Mesenchymal stem cell (in vitro differentiated cells and primary cell): ENCODE results near the gene RTL1.

ENCODE experiments used
- DNase-seq: peaks from one replicate; pipeline ENCODE4 v3.0.0-alpha.2; 2013
- H2AFZ ChIP-seq: one replicate; pipeline ENCODE4 v1.6.1; 2013; ENCODE audit warnings: low read depth, mild to moderate bottlenecking, control low read depth, inconsistent platforms, low read length, moderate library complexity
- H2AK5ac ChIP-seq: 2 replicates; pipeline ENCODE4 v1.6.1; 2013; ENCODE audit warnings: low read length, moderate library complexity, mild to moderate bottlenecking, inconsistent platforms; ENCODE audit not compliant: severe bottlenecking
- H2BK120ac ChIP-seq: one replicate; pipeline ENCODE4 v1.6.1; 2013; ENCODE audit warnings: low read depth, mild to moderate bottlenecking, inconsistent platforms, low read length, moderate library complexity
- H2BK12ac ChIP-seq, 2 experiments: one replicate each; pipeline ENCODE4 v1.6.1; 2013; ENCODE audit warnings: inconsistent platforms in 2 of 2, low read length in 2 of 2, mild to moderate bottlenecking in 2 of 2, moderate library complexity in 2 of 2, control low read depth in 1 of 2
- H2BK15ac ChIP-seq: one replicate; pipeline ENCODE4 v1.6.1; 2013; ENCODE audit warnings: mild to moderate bottlenecking, low read depth, inconsistent platforms; ENCODE audit not compliant: poor library complexity, severe bottlenecking
- H2BK5ac ChIP-seq: 2 replicates; pipeline ENCODE4 v1.6.1; 2013; ENCODE audit warnings: low read depth, mild to moderate bottlenecking, low read length, control low read depth, inconsistent platforms; ENCODE audit not compliant: poor library complexity, severe bottlenecking
- H3K14ac ChIP-seq, 2 experiments: one replicate each; pipeline ENCODE4 v1.6.1; 2013; ENCODE audit warnings: inconsistent platforms in 2 of 2, low read length in 2 of 2, control low read depth in 1 of 2, mild to moderate bottlenecking in 1 of 2, moderate library complexity in 1 of 2
- H3K18ac ChIP-seq, 2 experiments: one replicate each; pipeline ENCODE4 v1.6.1; 2013; ENCODE audit warnings: inconsistent platforms in 2 of 2, low read length in 2 of 2, control low read depth in 1 of 2, low read depth in 1 of 2, mild to moderate bottlenecking in 1 of 2
- H3K23ac ChIP-seq, 2 experiments: one replicate each; pipeline ENCODE4 v1.6.1; 2013; ENCODE audit warnings: inconsistent platforms in 2 of 2, low read length in 2 of 2, mild to moderate bottlenecking in 2 of 2, moderate library complexity in 2 of 2, control low read depth in 1 of 2
- H3K27ac ChIP-seq: 2 replicates; pipeline ENCODE4 v1.5.1; 2013; ENCODE audit warnings: mild to moderate bottlenecking, moderate library complexity, low read length, control low read depth, inconsistent platforms; ENCODE audit not compliant: poor library complexity, severe bottlenecking
- H3K27me3 ChIP-seq, 2 experiments: 2 replicates each; pipeline versions ENCODE4 v1.6.1 to v1.7.0; 2013; ENCODE audit warnings: low read length in 2 of 2, mild to moderate bottlenecking in 2 of 2, moderate library complexity in 2 of 2, control low read depth in 1 of 2, inconsistent platforms in 1 of 2; ENCODE audit not compliant: control insufficient read depth in 1 of 2, insufficient read depth in 1 of 2
- H3K36me3 ChIP-seq, 2 experiments: 2 replicates each; pipeline versions ENCODE4 v1.6.1 to v1.7.0; 2013; ENCODE audit warnings: low read length in 2 of 2, control low read depth in 1 of 2, inconsistent platforms in 1 of 2, low read depth in 1 of 2, mild to moderate bottlenecking in 1 of 2; ENCODE audit not compliant: insufficient read depth in 2 of 2, control insufficient read depth in 1 of 2
- H3K4ac ChIP-seq, 2 experiments: one replicate each; pipeline ENCODE4 v1.6.1; 2013; ENCODE audit warnings: inconsistent platforms in 2 of 2, low read length in 2 of 2, mild to moderate bottlenecking in 2 of 2, moderate library complexity in 2 of 2, control low read depth in 1 of 2, low read depth in 1 of 2
- H3K4me1 ChIP-seq: 2 replicates; pipeline ENCODE4 v1.6.1; 2013; ENCODE audit warnings: low read depth, low read length, control low read depth; ENCODE audit not compliant: control insufficient read depth, insufficient read depth
- H3K4me2 ChIP-seq: 2 replicates; pipeline ENCODE4 v1.6.1; 2013; ENCODE audit warnings: low read length, mild to moderate bottlenecking, inconsistent platforms; ENCODE audit not compliant: poor library complexity, severe bottlenecking
- H3K4me3 ChIP-seq, 2 experiments: 2 replicates each; pipeline versions ENCODE4 v1.5.1 to v1.7.0; 2013; ENCODE audit warnings: low read length in 2 of 2, mild to moderate bottlenecking in 2 of 2, control low read depth in 1 of 2, low read depth in 1 of 2; ENCODE audit not compliant: insufficient read depth in 1 of 2
- H3K79me1 ChIP-seq: replicated peaks from 2 replicates; pipeline ENCODE4 v1.6.1; 2013; ENCODE audit warnings: mild to moderate bottlenecking, control low read depth, low read length, inconsistent platforms; ENCODE audit not compliant: poor library complexity, severe bottlenecking
- H3K9ac ChIP-seq: 2 replicates; pipeline ENCODE4 v1.7.0; 2013; ENCODE audit warnings: mild to moderate bottlenecking, low read length, moderate library complexity
- H3K9me3 ChIP-seq: 2 replicates; pipeline ENCODE4 v1.7.0; 2013; ENCODE audit warnings: mild to moderate bottlenecking, low read length; ENCODE audit not compliant: control insufficient read depth
- H4K8ac ChIP-seq: one replicate; pipeline ENCODE4 v1.6.1; 2013; ENCODE audit warnings: inconsistent platforms, mild to moderate bottlenecking, low read length, moderate library complexity
- H4K91ac ChIP-seq: one replicate; pipeline ENCODE4 v1.6.1; 2013; ENCODE audit warnings: mild to moderate bottlenecking, low read length, inconsistent platforms
- WGBS: methylation state at CpG from one replicate; pipeline ENCODE4 v1.1.7; 2013; ENCODE audit warnings: mixed read lengths; 5-methylcytosine and 5-hydroxymethylcytosine counted together

Gene RTL1

DNA sequence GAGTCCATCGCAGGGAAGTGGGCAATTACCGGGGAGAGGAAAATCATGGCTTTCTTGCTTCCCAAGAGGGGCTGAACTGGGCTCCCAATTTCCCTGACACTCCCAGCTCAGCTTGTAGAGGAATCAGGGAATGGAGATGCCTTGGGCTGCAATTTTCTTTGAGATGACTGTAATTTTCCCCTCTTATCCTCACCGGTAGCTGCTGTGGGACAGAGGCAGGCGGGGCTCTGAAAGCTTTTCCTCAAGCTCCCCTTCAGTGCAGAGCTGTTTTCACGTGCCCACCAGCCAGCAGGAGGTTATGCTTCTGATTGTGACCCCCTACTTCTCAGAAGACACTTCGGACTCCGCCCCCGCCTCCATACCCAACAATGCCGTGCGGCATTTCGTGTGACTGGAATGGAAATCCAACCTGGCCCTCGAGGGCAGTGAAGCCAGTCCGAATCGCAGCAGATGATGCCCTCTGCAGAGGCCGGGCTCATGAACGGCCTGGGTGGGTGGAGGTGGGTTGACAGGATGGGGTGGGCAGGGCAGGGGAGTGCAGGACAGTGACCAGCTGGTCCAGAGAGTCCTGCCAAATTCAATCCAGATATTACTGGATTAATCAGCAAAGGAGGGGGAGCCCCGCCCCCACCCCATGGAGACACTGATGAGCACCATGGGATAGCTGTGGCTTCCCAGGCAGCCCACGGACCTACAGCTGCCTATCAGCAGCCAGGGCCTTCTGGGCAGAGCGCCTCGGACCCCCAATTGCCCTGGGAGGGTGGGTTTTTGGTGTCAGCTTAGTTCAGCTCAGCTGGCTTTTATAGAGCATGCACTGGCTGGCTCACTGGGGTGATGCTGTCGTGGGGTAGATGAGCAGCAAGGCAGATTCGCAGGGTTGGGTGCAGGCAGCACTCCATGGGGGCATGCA, 37.6 kb downstream of the RTL1 start:
- no peak overlapping the region for H2BK120ac ChIP-seq
- no peak overlapping the region for H3K27ac ChIP-seq
- H3K27me3 ChIP-seq = peaks cover 10 to 23% of the 10 kb centered on the region in 2 experiments
- no peaks in the 10 kb centered on the region for H3K79me1 ChIP-seq
- no peak overlapping the region for H3K14ac ChIP-seq
- H4K8ac ChIP-seq = no peak overlapping the region
- H3K4me1 ChIP-seq = peaks cover 1% of the 10 kb centered on the region
- no peak overlapping the region for H2BK5ac ChIP-seq
- no peak overlapping the region for H2AK5ac ChIP-seq
- H2BK12ac ChIP-seq = no peak overlapping the region
- no peak overlapping the region for H3K4me2 ChIP-seq
- no peak overlapping the region for H3K4me3 ChIP-seq
- no peak overlapping the region for H3K23ac ChIP-seq
- H3K9ac ChIP-seq = peak overlapping the region; percentile 18
- H2AFZ ChIP-seq = no peak overlapping the region
- WGBS = 89% methylated on average over 22 of the region's 22 CpGs
- no peaks in the 10 kb centered on the region for H3K9me3 ChIP-seq
- no peak overlapping the region for H3K18ac ChIP-seq
- no peak overlapping the region for H4K91ac ChIP-seq
- peaks cover 0 to 43% of the 10 kb centered on the region in 2 experiments for H3K36me3 ChIP-seq
- no peak for DNase-seq
- H3K4ac ChIP-seq = no peak overlapping the region
- H2BK15ac ChIP-seq = no peak overlapping the region

DNA sequence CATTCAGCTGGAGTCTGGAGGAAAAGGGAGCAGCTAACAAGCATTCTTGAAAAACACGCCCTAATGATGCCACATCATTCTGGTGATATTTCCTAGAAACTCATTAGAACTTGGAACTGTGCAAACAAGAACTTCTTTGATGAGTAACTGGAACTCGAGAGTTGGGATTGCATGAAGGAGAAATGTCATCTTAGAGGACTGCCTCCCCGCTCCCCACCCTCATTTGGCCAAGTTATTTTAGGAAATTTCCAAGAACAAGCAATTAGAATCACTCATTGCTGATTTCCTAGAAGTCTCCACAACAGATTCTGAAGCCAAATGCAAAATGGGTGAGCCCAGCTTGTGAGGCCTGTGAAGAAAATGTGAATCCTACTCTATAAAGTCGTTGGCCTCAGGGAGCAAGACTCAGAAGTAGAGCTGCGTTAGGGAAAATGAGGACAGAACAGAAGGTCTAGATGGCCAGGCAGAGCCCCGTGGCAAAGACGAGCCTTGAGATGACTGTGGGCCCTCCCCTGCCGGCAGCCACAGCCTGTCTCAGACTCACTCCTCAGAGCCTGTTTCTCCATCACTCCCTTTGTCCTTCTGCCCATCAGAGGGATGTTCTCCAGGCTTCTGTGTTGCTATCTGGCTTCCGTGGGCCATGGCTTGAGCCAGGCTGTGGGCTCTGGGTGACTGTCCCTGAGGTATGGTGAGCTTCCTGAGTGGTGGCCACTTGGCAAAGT, 38.4 kb downstream of the RTL1 start:
- no peak overlapping the region for H3K27ac ChIP-seq
- H3K9ac ChIP-seq = peak overlapping the region; percentile 18
- WGBS = 78% methylated on average over 7 of the region's 9 CpGs
- H3K36me3 ChIP-seq = peaks cover 0 to 43% of the 10 kb centered on the region in 2 experiments
- no peak overlapping the region for H2BK12ac ChIP-seq
- H4K91ac ChIP-seq = no peak overlapping the region
- DNase-seq = no peak
- H3K79me1 ChIP-seq = no peaks in the 10 kb centered on the region
- H2BK5ac ChIP-seq = no peak overlapping the region
- no peak overlapping the region for H2AK5ac ChIP-seq
- no peak overlapping the region for H4K8ac ChIP-seq
- H3K18ac ChIP-seq = no peak overlapping the region
- H3K9me3 ChIP-seq = no peaks in the 10 kb centered on the region
- H3K14ac ChIP-seq = no peak overlapping the region
- no peak overlapping the region for H3K4me2 ChIP-seq
- H2AFZ ChIP-seq = no peak overlapping the region
- H3K4ac ChIP-seq = no peak overlapping the region
- H3K4me3 ChIP-seq = no peak overlapping the region
- peaks cover 10 to 23% of the 10 kb centered on the region in 2 experiments for H3K27me3 ChIP-seq
- no peak overlapping the region for H3K23ac ChIP-seq
- no peak overlapping the region for H2BK120ac ChIP-seq
- H2BK15ac ChIP-seq = no peak overlapping the region
- H3K4me1 ChIP-seq = peaks cover 1% of the 10 kb centered on the region

DNA sequence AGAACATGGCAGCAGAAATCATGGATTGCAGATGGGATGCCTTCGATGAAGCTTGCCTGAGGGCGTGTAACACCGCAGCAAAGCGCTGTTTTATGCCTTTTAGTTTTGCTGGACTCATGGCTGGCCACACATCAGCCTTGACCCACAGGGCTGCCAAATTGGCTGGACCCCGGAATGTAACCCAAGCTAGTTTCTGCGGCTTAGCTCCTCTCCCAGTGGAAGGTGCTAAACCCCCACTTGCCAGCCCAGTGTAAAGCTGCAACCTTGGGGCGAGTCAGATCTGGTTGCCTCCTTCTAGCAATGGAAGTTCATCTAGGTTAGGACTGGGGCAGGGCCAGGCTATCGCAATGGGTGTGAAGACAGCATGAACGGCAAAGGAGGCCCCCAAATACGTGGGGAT, 39.3 kb downstream of the RTL1 start:
- Histone ChIP-seq H3K4me2 (no peak overlapping the region), H2BK15ac (no peak overlapping the region), H3K14ac (no peak overlapping the region), H3K4me1 (peaks cover 1% of the 10 kb centered on the region), H3K9ac (no peak overlapping the region), H3K79me1 (no peaks in the 10 kb centered on the region), H3K9me3 (no peaks in the 10 kb centered on the region), H2AFZ (no peak overlapping the region), H4K91ac (no peak overlapping the region), H3K27ac (no peak overlapping the region), H4K8ac (no peak overlapping the region), H3K23ac (no peak overlapping the region), H2AK5ac (no peak overlapping the region), H2BK120ac (no peak overlapping the region), H3K27me3 (peaks cover 10 to 23% of the 10 kb centered on the region in 2 experiments), H3K36me3 (peaks cover 0 to 48% of the 10 kb centered on the region in 2 experiments), H3K4ac (no peak overlapping the region), H3K4me3 (no peak overlapping the region), H3K18ac (no peak overlapping the region), H2BK5ac (no peak overlapping the region), H2BK12ac (no peak overlapping the region)
- WGBS = 88% methylated on average over 10 of the region's 10 CpGs
- no peak for DNase-seq

DNA sequence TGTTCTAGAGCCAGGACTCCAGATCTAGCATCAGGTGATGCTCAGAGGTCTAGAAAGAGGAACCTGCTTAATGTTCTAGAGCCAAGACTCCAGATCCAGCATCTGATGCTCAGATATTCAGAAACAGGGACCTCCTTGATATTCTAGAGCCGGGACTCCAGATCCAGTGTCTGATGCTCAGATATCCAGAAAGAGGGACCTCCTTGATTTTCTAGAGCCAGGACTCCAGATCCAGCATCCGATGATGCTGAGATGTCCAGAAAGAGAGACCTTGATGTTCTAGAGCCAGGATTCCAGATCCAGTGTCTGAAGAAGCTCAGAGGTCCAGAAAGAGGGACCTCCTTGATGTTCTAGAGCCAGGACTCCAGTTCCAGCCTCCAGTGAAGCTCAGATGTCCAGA, 40.7 kb downstream of the RTL1 start:
- peaks cover 10 to 26% of the 10 kb centered on the region in 2 experiments for H3K27me3 ChIP-seq
- no peak overlapping the region for H2BK120ac ChIP-seq
- peaks cover 0 to 44% of the 10 kb centered on the region in 2 experiments for H3K36me3 ChIP-seq
- H3K4me3 ChIP-seq = no peak overlapping the region
- H3K18ac ChIP-seq = no peak overlapping the region
- DNase-seq = no peak
- no peak overlapping the region for H3K4ac ChIP-seq
- no peaks in the 10 kb centered on the region for H3K4me1 ChIP-seq
- H2BK12ac ChIP-seq = no peak overlapping the region
- no peak overlapping the region for H3K9ac ChIP-seq
- H3K9me3 ChIP-seq = no peaks in the 10 kb centered on the region
- no peak overlapping the region for H2BK5ac ChIP-seq
- no peak overlapping the region for H3K23ac ChIP-seq
- H3K27ac ChIP-seq = no peak overlapping the region
- 94% methylated on average over 2 of the region's 2 CpGs for WGBS
- no peak overlapping the region for H2AFZ ChIP-seq
- H4K91ac ChIP-seq = no peak overlapping the region
- H4K8ac ChIP-seq = no peak overlapping the region
- H2BK15ac ChIP-seq = no peak overlapping the region
- H3K79me1 ChIP-seq = no peaks in the 10 kb centered on the region
- no peak overlapping the region for H3K4me2 ChIP-seq
- H3K14ac ChIP-seq = no peak overlapping the region
- no peak overlapping the region for H2AK5ac ChIP-seq
